ENCODE data around the gene PLXNA3. TPM values are rescaled to one million over a fixed set of nuclear protein-coding genes. Genes with fewer than 3 reads are reported as not detected.

Gene PLXNA3
- total RNA-seq, 1 experiment from 2014 or later, result 36.3 TPM

GRCh38 chrX:154426916-154427770 lies 30.9 kb upstream of the PLXNA3 start:
- H2BK120ac ChIP-seq (ENCODE audit: low read depth, low read length, poor library complexity, severe bottlenecking), result no peak overlapping the region
- no peak overlapping the region for H3K27ac ChIP-seq (ENCODE audit: insufficient read length, low read depth, low read length)
- H2AK5ac ChIP-seq (ENCODE audit: insufficient read length, low read length), result no peak overlapping the region
- no peak for DNase-seq
- H3K56ac ChIP-seq (ENCODE audit: insufficient read length, low read depth, low read length), result no peak overlapping the region
- WGBS (ENCODE audit: extremely low coverage, insufficient read length, low lambda C conversion rate), result no CpG with 5 or more reads among the region's 13 CpGs
- H3K23ac ChIP-seq (ENCODE audit: insufficient read length, low read depth, low read length), result no peak overlapping the region
- no peak for TF ChIP-seq CTCF (conservative IDR thresholded peaks at IDR 0.05)
- no peak overlapping the region for H3K4ac ChIP-seq (ENCODE audit: low read depth, low read length)
- H3K14ac ChIP-seq (ENCODE audit: insufficient read depth, low read length), result no peak overlapping the region
- H3K23me2 ChIP-seq (ENCODE audit: insufficient read length, low read depth, low read length, poor library complexity, severe bottlenecking), result no peaks in the 10 kb centered on the region
- Mint-ChIP-seq H3K9me3 (peaks cover 65 to 72% of the 10 kb centered on the region in 2 experiments), H3K27me3 (ENCODE audit: low read depth) (no peaks in the 10 kb centered on the region), H3K36me3 (ENCODE audit: insufficient read depth in 1 of 3, low read depth in 3 of 3) (peaks cover 5 to 23% (median 16%) of the 10 kb centered on the region in 3 experiments), H3K27ac (no peak overlapping the region), H3K4me3 (peak overlapping the region in 1 of 2 experiments; percentile 26; a peak in 2 of 5 replicates), H3K4me1 (peaks cover 7 to 20% of the 10 kb centered on the region in 2 experiments)
- no peak overlapping the region for H2BK20ac ChIP-seq (ENCODE audit: low read depth, low read length, poor library complexity, severe bottlenecking)
- no peak overlapping the region for H3T11ph ChIP-seq (ENCODE audit: low read length)
- H3K4me2 ChIP-seq (ENCODE audit: insufficient read depth, insufficient read length, low read length), result no peak overlapping the region
- H3K79me2 ChIP-seq (ENCODE audit: insufficient read depth, low read length), result no peaks in the 10 kb centered on the region
- H3K9me3 ChIP-seq (ENCODE audit: control insufficient read depth, low read depth, low read length), result peaks cover 29% of the 10 kb centered on the region
- H2BK15ac ChIP-seq (ENCODE audit: low read depth, low read length), result no peak overlapping the region
- H4K8ac ChIP-seq (replicated peaks; ENCODE audit: insufficient read length, low read depth, low read length), result no peak overlapping the region
- no peak overlapping the region for H2AFZ ChIP-seq (ENCODE audit: low read length)
- H2BK5ac ChIP-seq (ENCODE audit: insufficient read length, low read length), result no peak overlapping the region
- H4K91ac ChIP-seq (ENCODE audit: insufficient read length, low read depth, low read length), result no peak overlapping the region
- no peak overlapping the region for H3K9ac ChIP-seq (ENCODE audit: extremely low read depth, insufficient read length, low read length)
- no peak overlapping the region for H2BK12ac ChIP-seq (ENCODE audit: insufficient read length, low read depth, low read length)
- H3K4me1 ChIP-seq (ENCODE audit: insufficient read depth, low read length), result no peaks in the 10 kb centered on the region
- no peaks in the 10 kb centered on the region for H3K79me1 ChIP-seq (ENCODE audit: insufficient read depth, low read depth, low read length, poor library complexity, severe bottlenecking)
- no peak overlapping the region for H3K18ac ChIP-seq (ENCODE audit: insufficient read length, low read depth, low read length)
- H3K27me3 ChIP-seq (ENCODE audit: insufficient read depth, low read length), result no peaks in the 10 kb centered on the region
- H4K5ac ChIP-seq (ENCODE audit: insufficient read length, low read depth, low read length), result no peak overlapping the region
- H4K20me1 ChIP-seq (ENCODE audit: control insufficient read depth, insufficient read depth, insufficient read length), result no peaks in the 10 kb centered on the region
